Keratinocyte (primary cell): Measurements from ENCODE around the gene MRPL40.

Source experiments
- CTCF ChIP-seq, 3 experiments: IDR thresholded peaks in 1 of 3; conservative IDR thresholded peaks in 1 of 3; optimal IDR thresholded peaks in 1 of 3; 2 replicates in 2 of 3; 3 replicates in 1 of 3; pipeline versions ENCODE3 to v1.5.1; 2011; ENCODE audit warnings: low read length in 3 of 3, mild to moderate bottlenecking in 3 of 3, moderate library complexity in 2 of 3, control low read depth in 1 of 3, inconsistent platforms in 1 of 3; ENCODE audit not compliant: insufficient read depth in 2 of 3; ENCODE audit errors: extremely low read depth in 1 of 3
- EZH2 ChIP-seq: IDR thresholded peaks from one replicate; pipeline ENCODE4 v1.6.1; 2012; ENCODE audit warnings: inconsistent platforms, mild to moderate bottlenecking, low read length, moderate library complexity

DNA sequence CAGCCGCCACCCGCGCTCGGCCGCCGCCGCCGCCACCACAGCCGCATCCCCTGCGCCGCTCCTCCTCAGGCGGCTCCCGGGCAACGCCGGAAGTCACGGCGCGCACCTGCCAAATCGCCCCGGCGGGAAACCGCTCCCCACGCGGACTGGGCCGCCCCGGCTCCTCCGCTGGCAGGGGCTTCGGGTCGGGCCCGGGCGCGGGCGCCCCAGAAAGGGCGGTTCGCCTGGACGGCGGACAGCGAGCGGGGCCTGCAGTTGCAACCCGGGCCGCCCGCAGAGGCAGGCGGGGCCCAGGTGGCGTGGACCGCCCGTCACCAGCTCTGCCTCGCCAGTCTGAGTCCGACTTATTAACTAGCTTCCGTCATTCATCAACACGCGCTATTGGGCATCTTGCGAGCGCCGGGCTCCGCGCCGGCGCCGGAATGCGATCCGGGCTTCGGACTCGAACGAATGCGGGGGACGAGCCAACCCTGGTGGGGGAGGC, 654 bp upstream of the MRPL40 start, which contains the start of gene HIRA:
- no peak for TF ChIP-seq CTCF (optimal IDR thresholded peaks at IDR 0.05 in 1 of 3, IDR thresholded peaks at IDR 0.05 in 1 of 3, conservative IDR thresholded peaks at IDR 0.05 in 1 of 3; ENCODE audit: extremely low read depth in 1 of 3, insufficient read depth in 2 of 3, low read length in 3 of 3)
- no peak for TF ChIP-seq EZH2
